ENCODE data around the gene NSG1. TPM values are rescaled to one million over a fixed set of nuclear protein-coding genes. Genes with fewer than 3 reads are reported as not detected.
"Not testable (repeated sequence)": the region's sequence is repeated elsewhere in the genome, so short reads cannot be mapped to it uniquely, and the experiment has no call there.

NSG1 gene
- total RNA-seq, 2 donors from 2014 or later: 0.27 to 0.56 TPM

GRCh38 chr4:4461850-4462249, 74.9 kb downstream of the NSG1 start:
- DNase-seq (ENCODE audit: low spot score) (no peak), ATAC-seq (ENCODE audit: insufficient number of reproducible peaks, low FRiP score, low read depth) (no peak)
- Histone ChIP-seq H3K36me3 (peaks cover 29% of the 10 kb centered on the region), H3K4me3 (no peak overlapping the region), H3K4me1 (ENCODE audit: control insufficient read depth in 1 of 2, low read depth in 2 of 2) (no peaks in the 10 kb centered on the region), H3K27me3 (replicated peaks; ENCODE audit: insufficient read depth) (no peaks in the 10 kb centered on the region), H3K9me3 (no peaks in the 10 kb centered on the region), H3K27ac (no peak overlapping the region)
- TF ChIP-seq, protein P1, sequence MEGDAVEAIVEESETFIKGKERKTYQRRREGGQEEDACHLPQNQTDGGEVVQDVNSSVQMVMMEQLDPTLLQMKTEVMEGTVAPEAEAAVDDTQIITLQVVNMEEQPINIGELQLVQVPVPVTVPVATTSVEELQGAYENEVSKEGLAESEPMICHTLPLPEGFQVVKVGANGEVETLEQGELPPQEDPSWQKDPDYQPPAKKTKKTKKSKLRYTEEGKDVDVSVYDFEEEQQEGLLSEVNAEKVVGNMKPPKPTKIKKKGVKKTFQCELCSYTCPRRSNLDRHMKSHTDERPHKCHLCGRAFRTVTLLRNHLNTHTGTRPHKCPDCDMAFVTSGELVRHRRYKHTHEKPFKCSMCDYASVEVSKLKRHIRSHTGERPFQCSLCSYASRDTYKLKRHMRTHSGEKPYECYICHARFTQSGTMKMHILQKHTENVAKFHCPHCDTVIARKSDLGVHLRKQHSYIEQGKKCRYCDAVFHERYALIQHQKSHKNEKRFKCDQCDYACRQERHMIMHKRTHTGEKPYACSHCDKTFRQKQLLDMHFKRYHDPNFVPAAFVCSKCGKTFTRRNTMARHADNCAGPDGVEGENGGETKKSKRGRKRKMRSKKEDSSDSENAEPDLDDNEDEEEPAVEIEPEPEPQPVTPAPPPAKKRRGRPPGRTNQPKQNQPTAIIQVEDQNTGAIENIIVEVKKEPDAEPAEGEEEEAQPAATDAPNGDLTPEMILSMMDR (IDR thresholded peaks at IDR 0.05): no peak

GRCh38 chr4:4462970-4463369, 76.1 kb downstream of the NSG1 start:
- Histone ChIP-seq H3K4me3 (no peak overlapping the region), H3K27me3 (replicated peaks; ENCODE audit: insufficient read depth) (no peaks in the 10 kb centered on the region), H3K4me1 (ENCODE audit: control insufficient read depth in 1 of 2, low read depth in 2 of 2) (no peaks in the 10 kb centered on the region), H3K27ac (no peak overlapping the region), H3K9me3 (no peaks in the 10 kb centered on the region), H3K36me3 (peaks cover 31% of the 10 kb centered on the region)
- TF ChIP-seq, protein P1 (IDR thresholded peaks at IDR 0.05): no peak
- DNase-seq (ENCODE audit: low spot score): no peak
- no peak for ATAC-seq (ENCODE audit: insufficient number of reproducible peaks, low FRiP score, low read depth)

DNA sequence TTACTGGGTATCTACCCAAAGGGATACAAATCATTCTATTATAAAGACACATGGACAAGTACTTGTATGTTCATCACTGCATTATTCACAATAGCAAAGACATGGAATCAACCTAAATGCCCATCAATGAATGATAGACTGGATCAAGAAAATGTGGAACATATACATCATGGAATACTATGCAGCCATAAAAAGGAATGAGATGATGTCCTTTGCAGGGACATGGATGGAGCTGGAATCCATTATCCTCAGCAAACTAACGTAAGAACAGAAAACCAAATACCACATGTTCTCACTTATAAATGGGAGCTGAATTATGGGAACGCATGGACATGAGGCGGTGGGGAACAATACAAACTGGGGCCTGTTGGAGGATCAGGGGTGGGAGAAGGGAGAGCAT, 78.3 kb downstream of the NSG1 start:
- ATAC-seq (ENCODE audit: insufficient number of reproducible peaks, low FRiP score, low read depth); DNase-seq (ENCODE audit: low spot score); H3K4me1 ChIP-seq (ENCODE audit: control insufficient read depth in 1 of 2, low read depth in 2 of 2); H3K9me3 ChIP-seq; H3K4me3 ChIP-seq; H3K27ac ChIP-seq; H3K27me3 ChIP-seq (replicated peaks; ENCODE audit: insufficient read depth): not testable (repeated sequence)
- H3K36me3 ChIP-seq: peaks cover 29% of the 10 kb centered on the region

Other genes starting within 250 kb of the NSG1 start
- gene OTOP1, start 160.2 kb upstream of the NSG1 start, total RNA-seq: not detected
- gene TMEM128, start 138.9 kb upstream of the NSG1 start, total RNA-seq: 10 to 100 TPM; 24.4 to 27.4 TPM
- 10 to 100 TPM in 1 of 2 donors, 1 to 10 TPM in 1; 7.3 to 20.7 TPM for gene LYAR, start 96.9 kb upstream of the NSG1 start, total RNA-seq
- gene ZBTB49, start 96.9 kb upstream of the NSG1 start, total RNA-seq: 10 to 100 TPM in 1 of 2 donors, 1 to 10 TPM in 1; 8.4 to 10.2 TPM
- 10 to 100 TPM; 18.5 to 39.8 TPM for gene STX18, start 154.9 kb downstream of the NSG1 start, total RNA-seq